GM23338 (cell line): ENCODE data around the gene THAP8. TPM values are rescaled to one million over a fixed set of nuclear protein-coding genes. Genes with fewer than 3 reads are reported as not detected.

Experiments used
- ATAC-seq: fragments of 200-7000 bp; cut with Tn5 transposase; 3 replicates; pipeline ENCODE4 v1.9.1; 2020
- DNase-seq: peaks from one replicate; pipeline ENCODE4 v3.0.0-alpha.2; 2015; ENCODE audit warnings: low spot score
- H2AFZ ChIP-seq: fragments of 200-600 bp; sonication (generic); 2 replicates; pipeline ENCODE4 v1.8.0; 2016; ENCODE audit warnings: antibody characterized with exemption, mild to moderate bottlenecking, moderate library complexity
- H3F3A ChIP-seq: fragments of 200-600 bp; sonication (generic); replicated peaks from 2 replicates; pipeline ENCODE4 v1.8.0; 2017; ENCODE audit warnings: antibody characterized with exemption, mixed run types, low read depth
- H3K27ac ChIP-seq: fragments of 200-600 bp; sonication (generic); 2 replicates; pipeline ENCODE4 v1.6.1; 2016; ENCODE audit warnings: low read depth
- H3K27me3 ChIP-seq: fragments of 200-600 bp; sonication (generic); 2 replicates; pipeline ENCODE4 v1.8.0; 2016; ENCODE audit warnings: mild to moderate bottlenecking, mixed run types, moderate library complexity; ENCODE audit not compliant: insufficient read depth
- H3K36me3 ChIP-seq: fragments of 200-600 bp; sonication (generic); 2 replicates; pipeline ENCODE4 v1.8.0; 2016; ENCODE audit warnings: mild to moderate bottlenecking; ENCODE audit not compliant: insufficient read depth
- H3K4me1 ChIP-seq: fragments of 200-600 bp; sonication (generic); 2 replicates; pipeline ENCODE4 v1.8.0; 2016; ENCODE audit warnings: mild to moderate bottlenecking, moderate library complexity; ENCODE audit not compliant: insufficient read depth
- H3K4me2 ChIP-seq: fragments of 200-600 bp; sonication (generic); 2 replicates; pipeline ENCODE4 v1.7.1; 2017; ENCODE audit warnings: mixed run types
- H3K4me3 ChIP-seq: fragments of 200-600 bp; sonication (generic); 2 replicates; pipeline ENCODE4 v1.6.1; 2016; ENCODE audit warnings: mixed run types
- H3K79me2 ChIP-seq: fragments of 200-600 bp; sonication (generic); replicated peaks from 2 replicates; pipeline ENCODE4 v1.8.0; 2017; ENCODE audit warnings: mild to moderate bottlenecking; ENCODE audit not compliant: insufficient read depth
- H3K9me2 ChIP-seq: fragments of 200-600 bp; sonication (generic); 2 replicates; pipeline ENCODE4 v1.8.0; 2017; ENCODE audit not compliant: insufficient read depth
- H4K20me1 ChIP-seq: fragments of 200-600 bp; sonication (generic); replicated peaks from 2 replicates; pipeline ENCODE4 v1.8.0; 2017; ENCODE audit warnings: mild to moderate bottlenecking; ENCODE audit not compliant: insufficient read depth
- H3K27ac Mint-ChIP-seq: 2 replicates; pipeline ENCODE4 v1.8.0; 2020; ENCODE audit warnings: inconsistent platforms, mild to moderate bottlenecking, moderate library complexity, mixed read lengths
- H3K27me3 Mint-ChIP-seq: 3 replicates; pipeline ENCODE4 v1.8.0; 2022; ENCODE audit warnings: low read depth, mild to moderate bottlenecking, moderate library complexity, mixed read lengths, inconsistent platforms; ENCODE audit not compliant: insufficient read depth, poor library complexity
- H3K36me3 Mint-ChIP-seq: 3 replicates; pipeline ENCODE4 v1.8.0; 2021; ENCODE audit warnings: low read depth, mild to moderate bottlenecking, inconsistent platforms, moderate library complexity, mixed read lengths
- H3K4me1 Mint-ChIP-seq: 3 replicates; pipeline ENCODE4 v1.8.0; 2020; ENCODE audit warnings: mild to moderate bottlenecking, inconsistent platforms, mixed read lengths
- H3K4me3 Mint-ChIP-seq: 3 replicates; pipeline ENCODE4 v1.8.0; 2021; ENCODE audit warnings: moderate library complexity, mild to moderate bottlenecking, inconsistent platforms, mixed read lengths
- H3K9me3 Mint-ChIP-seq: 3 replicates; pipeline ENCODE4 v1.8.0; 2020; ENCODE audit warnings: moderate library complexity, mild to moderate bottlenecking, inconsistent platforms, mixed read lengths
- CREB1 ChIP-seq: fragments of 250-450 bp; sonication (Bioruptor Pico); IDR thresholded peaks from 2 replicates; pipeline ENCODE4 v1.5.0; 2020; ENCODE audit warnings: low read depth, mild to moderate bottlenecking, moderate library complexity
- CTCF ChIP-seq, 2 experiments: fragments of 200-600 bp in 1 of 2; sonication (generic) in 1 of 2; conservative IDR thresholded peaks; 2 replicates each; pipeline versions ENCODE4 v1.5.1 to v1.6.1; 2016 to 2017; ENCODE audit warnings: antibody characterized with exemption in 2 of 2, low read depth in 2 of 2, mild to moderate bottlenecking in 2 of 2, moderate library complexity in 1 of 2
- ETS1 ChIP-seq: IDR thresholded peaks from 2 replicates; pipeline ENCODE4 v1.6.1; 2016; ENCODE audit warnings: antibody characterized with exemption
- EZH2phosphoT487 ChIP-seq: fragments of 200-600 bp; sonication (generic); IDR thresholded peaks from one replicate; pipeline ENCODE4 v1.8.1; 2018; ENCODE audit warnings: antibody characterized with exemption; ENCODE audit not compliant: unreplicated experiment
- JUNB ChIP-seq: IDR thresholded peaks from one replicate; pipeline ENCODE4 v1.6.1; 2016; ENCODE audit warnings: antibody characterized with exemption; ENCODE audit not compliant: unreplicated experiment
- NANOG ChIP-seq: IDR thresholded peaks from 2 replicates; pipeline ENCODE4 v1.6.1; 2016; ENCODE audit warnings: antibody characterized with exemption, borderline replicate concordance
- POLR2AphosphoS5 ChIP-seq: IDR thresholded peaks from 2 replicates; pipeline ENCODE4 v1.6.1; 2016; ENCODE audit warnings: antibody characterized with exemption, low read depth
- REST ChIP-seq: IDR thresholded peaks from one replicate; pipeline ENCODE4 v1.6.1; 2018; ENCODE audit warnings: antibody characterized with exemption; ENCODE audit not compliant: unreplicated experiment
- STAT1 ChIP-seq: IDR thresholded peaks from one replicate; pipeline ENCODE4 v1.6.1; 2016; ENCODE audit warnings: antibody characterized with exemption; ENCODE audit not compliant: unreplicated experiment
- ZNF114 ChIP-seq: fragments of 250-450 bp; sonication (Bioruptor Pico); IDR thresholded peaks from 2 replicates; pipeline ENCODE4 v1.5.0; 2020; ENCODE audit warnings: mild to moderate bottlenecking, moderate library complexity
- ZNF331 ChIP-seq: fragments of 250-450 bp; sonication (Bioruptor Pico); IDR thresholded peaks from 2 replicates; pipeline ENCODE4 v1.5.0; 2020; ENCODE audit warnings: low read depth, mild to moderate bottlenecking, moderate library complexity
- ZNF462 ChIP-seq: fragments of 250-450 bp; sonication (Bioruptor Pico); IDR thresholded peaks from 2 replicates; pipeline ENCODE4 v1.5.0; 2020; ENCODE audit warnings: mild to moderate bottlenecking, moderate library complexity
- polyA plus RNA-seq: library from polyadenylated mRNA; unstranded; fragments of >200 nt; fragmentation: Nextera tagmentation; extraction: Ambion mirVana; gene quantifications from 2 replicates; pipeline ENCODE4 v1.2.1, GENCODE V29; 2016
- total RNA-seq: library from RNA; depleted of rRNA; stranded (reverse); fragments of >200 nt; shearing (Covaris generic); gene quantifications from 2 replicates; pipeline ENCODE4 v1.2.3, GENCODE V29; 2014

THAP8 gene
- total and polyA plus RNA-seq, 2 experiments from 2014 or later = 12.7 to 13.7 TPM

- H3K27me3 Mint-ChIP-seq = no peaks in the 10 kb centered on the region
- Histone ChIP-seq H3K4me1 (no peaks in the 10 kb centered on the region), H2AFZ (no peak overlapping the region), H3K4me3 (no peak overlapping the region), H3K27ac (no peak overlapping the region), H3K27me3 (no peaks in the 10 kb centered on the region), H4K20me1 (no peaks in the 10 kb centered on the region), H3K9me2 (no peaks in the 10 kb centered on the region), H3K79me2 (no peaks in the 10 kb centered on the region), H3K36me3 (peaks cover 12% of the 10 kb centered on the region; the same call in 1 of the 2 replicates), H3K4me2 (no peak overlapping the region), H3F3A (no peaks in the 10 kb centered on the region)
- no peak for TF ChIP-seq ZNF331
- no peak for TF ChIP-seq ZNF462
- no peak for TF ChIP-seq POLR2AphosphoS5
- TF ChIP-seq NANOG = no peak
- TF ChIP-seq REST = no peak
- TF ChIP-seq ETS1 = no peak
- no peak for TF ChIP-seq STAT1
- TF ChIP-seq CREB1 = no peak
- TF ChIP-seq CTCF (conservative IDR thresholded peaks at IDR 0.05; ENCODE audit: low read depth in 2 of 2) = no peak
- no peak for TF ChIP-seq ZNF114 (CRISPR knock-in tag)
- TF ChIP-seq EZH2phosphoT487 = no peak
- no peak for TF ChIP-seq JUNB
- no peaks in the 10 kb centered on the region for H3K4me1 Mint-ChIP-seq
- H3K4me3 Mint-ChIP-seq = no peak overlapping the region
- no peak for ATAC-seq
- no peak for DNase-seq
- H3K27ac Mint-ChIP-seq = no peak overlapping the region
- H3K9me3 Mint-ChIP-seq = no peaks in the 10 kb centered on the region
- H3K36me3 Mint-ChIP-seq = peaks cover 56% of the 10 kb centered on the region
Observed at GRCh38 chr19:36101550-36102327, 47.7 kb upstream of the THAP8 start.
